GM18502 (cell line): ENCODE results near the gene OR8G5.

Experiments
- ATAC-seq: cut with Tn5 transposase; IDR thresholded peaks from one replicate; pipeline ENCODE4 v1.9.1; 2021; ENCODE audit warnings: mild to moderate bottlenecking; ENCODE audit not compliant: unreplicated experiment, poor library complexity

The OR8G5 gene

DNA sequence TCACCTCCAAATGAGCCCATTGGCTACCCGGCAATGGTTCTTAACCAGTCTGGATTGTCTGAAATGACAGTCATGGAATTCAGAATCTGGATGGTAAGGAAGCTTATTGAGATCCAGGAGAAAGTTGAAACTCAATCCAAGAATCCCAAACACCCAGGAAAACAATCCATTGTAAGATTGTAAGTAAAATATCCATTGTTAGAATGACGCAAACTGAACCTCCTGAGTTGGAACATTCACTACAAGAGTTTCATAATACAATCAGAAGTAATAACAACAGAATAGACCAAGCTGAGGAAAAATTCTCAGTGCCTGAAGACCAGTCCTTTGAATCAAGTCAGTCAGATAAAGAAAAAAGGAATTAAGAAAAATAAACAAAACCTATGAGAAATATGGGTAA is 22.1 kb downstream of the OR8G5 start:
- ATAC-seq, result no peak

DNA sequence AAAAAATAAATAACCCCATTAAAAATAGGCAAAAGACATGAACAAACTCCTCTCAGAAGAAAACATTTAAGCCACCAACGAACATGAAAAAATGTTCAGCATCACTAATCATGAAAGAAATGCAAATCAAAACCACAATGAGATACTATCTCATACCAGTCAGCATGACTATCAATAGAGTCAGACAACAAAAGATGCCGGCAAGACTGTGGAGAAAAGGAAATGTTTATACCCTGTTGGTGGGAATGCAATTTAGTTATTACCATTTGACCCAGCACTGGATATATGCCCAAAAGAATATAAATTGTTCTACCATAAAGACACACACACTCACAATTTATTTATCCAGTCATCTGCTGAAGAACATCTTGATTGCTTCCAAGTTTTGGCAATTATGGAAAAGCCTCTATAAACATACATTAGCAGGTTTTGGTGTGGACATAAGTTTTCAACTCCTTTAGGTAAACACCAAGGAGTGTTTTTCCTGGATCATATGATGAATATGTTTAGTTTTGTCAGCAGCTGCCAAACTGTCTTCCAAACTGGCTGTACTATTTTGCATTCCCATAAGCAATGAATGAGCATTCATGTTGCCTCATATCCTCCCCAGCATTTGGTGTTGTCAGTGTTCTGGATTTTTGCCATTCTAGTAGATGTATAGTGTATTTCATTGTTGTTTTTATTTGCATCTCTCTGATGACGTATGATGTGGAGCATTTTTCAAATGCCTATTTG is 29.6 kb downstream of the OR8G5 start:
- ATAC-seq, result no peak

DNA sequence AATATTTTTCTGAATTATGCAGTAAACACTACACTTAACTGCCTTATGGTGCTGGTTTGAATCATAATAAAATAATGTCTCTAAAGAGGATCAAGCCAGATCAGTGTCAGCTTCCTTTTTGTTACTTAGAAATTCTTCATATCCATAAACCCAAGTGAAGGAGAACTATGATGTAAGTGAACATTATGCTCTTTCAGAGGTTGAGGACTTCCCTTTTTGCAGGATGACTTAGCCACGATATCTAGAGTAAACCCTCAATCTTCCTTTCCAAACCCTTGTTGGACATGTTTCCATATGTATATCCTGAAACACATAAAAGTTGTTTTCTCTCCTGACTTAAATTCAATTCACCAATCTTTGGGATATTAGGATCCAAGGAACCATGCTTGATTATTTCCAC is 38.5 kb downstream of the OR8G5 start:
- ATAC-seq, result no peak

GRCh38 chr11:124296016-124296415 is 39.8 kb downstream of the OR8G5 start:
- no peak for ATAC-seq

- ATAC-seq, result no peak
Observed at GRCh38 chr11:124297921-124298320, 41.7 kb downstream of the OR8G5 start.

DNA sequence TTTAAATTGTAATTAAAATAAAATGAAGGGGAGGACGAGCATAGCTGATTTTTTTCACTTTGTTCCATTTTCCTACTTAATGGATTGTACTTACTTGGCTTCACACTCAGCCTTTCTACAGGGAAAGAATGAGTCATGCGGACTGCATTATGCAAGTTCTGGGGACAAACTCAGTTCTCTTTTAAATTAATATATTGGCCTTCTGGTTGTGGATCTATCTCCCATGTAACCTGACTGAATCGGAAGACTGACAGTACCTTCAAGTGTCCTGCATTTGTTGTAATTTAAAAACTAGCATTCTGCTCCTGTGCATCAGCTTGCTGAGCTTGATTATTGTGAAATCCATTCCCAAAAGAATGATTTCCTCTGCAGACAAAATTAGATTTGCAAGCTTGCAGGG is 45.4 kb downstream of the OR8G5 start:
- ATAC-seq, result no peak

- no peak for ATAC-seq
Observed at GRCh38 chr11:124302347-124303125, 46.4 kb downstream of the OR8G5 start.

DNA sequence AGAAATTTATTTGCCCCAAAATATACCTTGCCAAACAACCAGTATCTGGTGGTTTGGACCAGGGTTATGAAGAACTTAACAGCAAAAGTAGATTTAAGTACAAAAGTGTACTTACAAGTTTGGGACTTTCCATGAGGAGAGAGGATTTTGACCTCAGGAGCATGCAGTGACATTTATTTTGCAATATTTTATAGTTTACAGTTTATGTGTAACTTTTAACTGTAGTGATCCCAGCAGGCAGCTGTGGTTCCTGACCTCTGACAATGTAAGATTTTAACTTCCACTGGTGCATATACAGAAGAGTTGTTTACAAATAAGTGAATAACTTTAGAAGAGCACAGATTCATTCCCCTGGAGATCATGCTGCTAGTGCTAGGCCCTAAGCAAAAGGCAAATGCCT is 50.9 kb downstream of the OR8G5 start:
- ATAC-seq, result no peak

- no peak for ATAC-seq
Observed at GRCh38 chr11:124310721-124311120, 54.5 kb downstream of the OR8G5 start.

DNA sequence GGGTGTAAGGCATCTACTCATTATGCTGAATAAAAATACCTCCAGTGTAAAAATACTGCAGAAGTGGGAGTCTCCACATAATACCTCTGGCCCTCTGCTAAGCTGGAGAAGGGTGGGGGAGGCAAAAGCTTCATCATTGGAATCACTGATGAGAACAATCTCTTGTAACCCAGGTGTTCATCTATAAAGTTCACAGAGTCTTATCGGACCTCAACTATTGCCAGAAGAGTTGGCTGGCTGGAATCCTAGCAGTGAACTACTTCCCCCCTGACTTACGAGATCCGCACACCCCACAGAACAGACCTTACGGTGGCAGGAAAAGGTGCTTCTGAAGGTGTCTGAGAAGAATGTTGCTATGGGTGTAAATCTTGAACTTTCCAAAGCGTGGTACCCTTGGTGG is 55.1 kb downstream of the OR8G5 start:
- ATAC-seq, result no peak

- no peak for ATAC-seq
Observed at GRCh38 chr11:124311670-124312069, 55.5 kb downstream of the OR8G5 start.

DNA sequence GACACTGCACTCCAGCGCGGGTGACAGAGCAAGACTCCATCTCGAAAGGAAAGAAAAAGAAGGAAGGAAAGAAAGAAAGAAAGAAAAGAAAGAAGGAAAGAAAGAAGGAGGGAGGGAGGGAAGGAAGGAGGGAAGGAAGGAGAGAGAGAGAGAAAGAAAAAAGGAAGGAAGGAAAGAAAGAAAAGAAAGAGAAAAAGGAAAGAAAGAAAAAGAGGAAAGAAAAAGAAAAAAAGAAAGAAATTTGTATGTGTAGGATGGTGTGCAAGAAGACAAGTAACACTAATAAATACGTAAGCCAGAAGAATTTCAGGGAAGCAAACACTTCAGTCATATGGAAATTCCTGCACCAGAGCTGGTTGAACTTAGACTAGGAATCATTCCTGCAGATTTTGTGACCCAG is 57.0 kb downstream of the OR8G5 start:
- ATAC-seq, result no peak

DNA sequence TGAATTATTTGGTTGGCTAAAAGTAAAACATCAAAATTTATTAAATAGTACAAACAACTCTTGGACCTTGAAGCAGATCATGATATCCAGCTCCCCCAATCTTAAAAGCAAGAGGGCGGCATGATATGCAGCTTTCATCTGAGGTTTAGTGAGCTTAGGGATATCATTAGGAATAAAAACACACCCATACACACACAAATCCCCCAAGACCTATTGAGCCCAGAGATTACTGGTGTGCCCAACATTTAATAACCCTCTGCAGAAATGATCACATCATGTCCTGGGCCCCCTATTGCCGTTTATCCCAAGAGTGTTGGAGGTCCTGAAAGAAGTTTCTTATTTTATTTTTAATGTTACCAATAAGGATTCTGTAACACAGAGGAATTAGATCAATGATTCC is 57.7 kb downstream of the OR8G5 start, which contains the start of gene OR8D1:
Gene OR8D1 (minus strand): TSS at position 101 of the 400 bp plus-strand sequence. CDS start 3,183 bp downstream, outside the sequence.
- no peak for ATAC-seq

DNA sequence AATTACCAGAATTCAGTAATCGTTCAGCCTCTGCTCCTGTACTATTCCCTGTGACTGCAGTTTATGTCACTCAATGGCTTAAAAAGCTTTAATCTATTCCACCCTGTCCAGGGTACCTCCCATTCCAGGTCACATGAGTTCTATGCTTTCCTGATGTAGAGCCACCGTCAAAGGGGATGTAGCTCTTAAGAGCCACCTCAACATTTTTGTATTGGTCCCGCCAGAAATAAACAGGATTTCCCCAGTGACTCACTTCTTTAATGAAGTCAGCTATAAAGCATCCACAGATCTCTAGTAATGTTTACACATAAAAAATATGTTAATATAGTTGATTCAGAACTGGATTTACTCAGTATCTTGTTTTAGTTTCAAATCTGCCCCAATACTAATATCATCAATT is 58.9 kb downstream of the OR8G5 start:
- no peak for ATAC-seq
